Calu3 (cell line): ENCODE results near the gene ABTB2. TPM values are rescaled to one million over a fixed set of nuclear protein-coding genes. Genes with fewer than 3 reads are reported as not detected.

Experiments
- BruUV-seq: library from RNA; stranded (reverse); fragments of 400-500 nt; replicated peaks from 2 replicates; lab custom pipeline; 2021; lab: Mats Ljungman, UMichigan
- CTCF ChIA-PET: fragments of 300-600 bp; sonication (Branson Sonifier 250); formaldehyde crosslinking; loops from one replicate; lab custom pipeline; 2022; ENCODE audit warnings: antibody characterized with exemption; lab: Charles Lee
- DNase-seq: peaks from one replicate; pipeline ENCODE4 v3.0.0; 2022
- H3K27ac Mint-ChIP-seq: one replicate; pipeline ENCODE4 v1.8.0; 2022; ENCODE audit warnings: mixed read lengths; ENCODE audit not compliant: unreplicated experiment
- H3K27me3 Mint-ChIP-seq: one replicate; pipeline ENCODE4 v1.8.0; 2022; ENCODE audit warnings: mixed read lengths; ENCODE audit not compliant: unreplicated experiment
- H3K36me3 Mint-ChIP-seq: one replicate; pipeline ENCODE4 v1.8.0; 2022; ENCODE audit warnings: mild to moderate bottlenecking, moderate library complexity, mixed read lengths; ENCODE audit not compliant: insufficient read depth, unreplicated experiment
- H3K4me1 Mint-ChIP-seq: one replicate; pipeline ENCODE4 v1.8.0; 2022; ENCODE audit warnings: mild to moderate bottlenecking, low read depth, mixed read lengths; ENCODE audit not compliant: unreplicated experiment
- H3K4me3 Mint-ChIP-seq: one replicate; pipeline ENCODE4 v1.8.0; 2022; ENCODE audit warnings: mild to moderate bottlenecking, low read depth, moderate library complexity, mixed read lengths; ENCODE audit not compliant: unreplicated experiment
- H3K9me3 Mint-ChIP-seq: one replicate; pipeline ENCODE4 v1.8.0; 2022; ENCODE audit warnings: low read depth, mixed read lengths; ENCODE audit not compliant: unreplicated experiment
- intact Hi-C: fragments of 100-400 bp; cut with micrococcal nuclease; formaldehyde crosslinking; loops from one replicate; pipeline ENCODE4 v1.10.0; 2022; ENCODE audit not compliant: unreplicated experiment
- total RNA-seq: library from RNA; stranded (reverse); gene quantifications from 2 replicates; pipeline ENCODE4 v1.2.3, GENCODE V29; 2022
- TF ChIP-seq, protein P1 (sequence below): fragments of 200-600 bp; IDR thresholded peaks from one replicate; pipeline ENCODE4 v1.8.0; 2022; ENCODE audit warnings: antibody characterized with exemption; ENCODE audit not compliant: unreplicated experiment

ABTB2 gene
- total RNA-seq, 1 experiment from 2014 or later: 24.8 TPM

DNA sequence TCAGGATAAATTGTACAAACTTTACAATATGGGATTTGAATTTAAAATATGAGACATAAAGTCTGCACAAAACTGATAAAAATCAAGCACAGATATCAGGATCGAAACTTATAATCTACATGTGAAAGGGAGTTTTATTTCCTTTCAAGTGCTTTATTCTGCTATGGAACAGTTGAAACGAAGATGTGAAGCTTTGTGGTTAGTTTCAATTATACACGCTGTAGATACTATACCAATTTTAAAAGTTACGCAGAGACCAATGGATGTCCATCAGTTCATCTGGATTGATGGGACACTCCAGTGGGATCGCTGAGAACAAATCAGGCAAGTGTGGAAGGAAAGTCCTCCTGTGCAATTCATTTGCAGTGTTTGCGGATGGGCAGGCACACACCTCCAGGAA is 46.5 kb upstream of the ABTB2 start:
- intact Hi-C loops: no loop called here
- Mint-ChIP-seq H3K27me3 (peaks cover 13% of the 10 kb centered on the region), H3K4me3 (no peak overlapping the region), H3K36me3 (peaks cover 6% of the 10 kb centered on the region), H3K4me1 (peaks cover 37% of the 10 kb centered on the region), H3K27ac (no peak overlapping the region), H3K9me3 (no peaks in the 10 kb centered on the region)
- DNase-seq: no peak
- TF ChIP-seq, protein P1, sequence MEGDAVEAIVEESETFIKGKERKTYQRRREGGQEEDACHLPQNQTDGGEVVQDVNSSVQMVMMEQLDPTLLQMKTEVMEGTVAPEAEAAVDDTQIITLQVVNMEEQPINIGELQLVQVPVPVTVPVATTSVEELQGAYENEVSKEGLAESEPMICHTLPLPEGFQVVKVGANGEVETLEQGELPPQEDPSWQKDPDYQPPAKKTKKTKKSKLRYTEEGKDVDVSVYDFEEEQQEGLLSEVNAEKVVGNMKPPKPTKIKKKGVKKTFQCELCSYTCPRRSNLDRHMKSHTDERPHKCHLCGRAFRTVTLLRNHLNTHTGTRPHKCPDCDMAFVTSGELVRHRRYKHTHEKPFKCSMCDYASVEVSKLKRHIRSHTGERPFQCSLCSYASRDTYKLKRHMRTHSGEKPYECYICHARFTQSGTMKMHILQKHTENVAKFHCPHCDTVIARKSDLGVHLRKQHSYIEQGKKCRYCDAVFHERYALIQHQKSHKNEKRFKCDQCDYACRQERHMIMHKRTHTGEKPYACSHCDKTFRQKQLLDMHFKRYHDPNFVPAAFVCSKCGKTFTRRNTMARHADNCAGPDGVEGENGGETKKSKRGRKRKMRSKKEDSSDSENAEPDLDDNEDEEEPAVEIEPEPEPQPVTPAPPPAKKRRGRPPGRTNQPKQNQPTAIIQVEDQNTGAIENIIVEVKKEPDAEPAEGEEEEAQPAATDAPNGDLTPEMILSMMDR: no peak
- BruUV-seq: no TSS peak
- CTCF ChIA-PET: no interaction called here

- CTCF ChIA-PET: no interaction called here
- intact Hi-C loops: no loop called here
- Mint-ChIP-seq H3K9me3 (no peaks in the 10 kb centered on the region), H3K4me3 (no peak overlapping the region), H3K4me1 (peaks cover 30% of the 10 kb centered on the region), H3K27ac (no peak overlapping the region), H3K36me3 (peaks cover 6% of the 10 kb centered on the region), H3K27me3 (peaks cover 13% of the 10 kb centered on the region)
- no TSS peak for BruUV-seq
- TF ChIP-seq, protein P1: no peak
- no peak for DNase-seq
Measured at GRCh38 chr11:34403431-34403830, 45.6 kb upstream of the ABTB2 start.

DNA sequence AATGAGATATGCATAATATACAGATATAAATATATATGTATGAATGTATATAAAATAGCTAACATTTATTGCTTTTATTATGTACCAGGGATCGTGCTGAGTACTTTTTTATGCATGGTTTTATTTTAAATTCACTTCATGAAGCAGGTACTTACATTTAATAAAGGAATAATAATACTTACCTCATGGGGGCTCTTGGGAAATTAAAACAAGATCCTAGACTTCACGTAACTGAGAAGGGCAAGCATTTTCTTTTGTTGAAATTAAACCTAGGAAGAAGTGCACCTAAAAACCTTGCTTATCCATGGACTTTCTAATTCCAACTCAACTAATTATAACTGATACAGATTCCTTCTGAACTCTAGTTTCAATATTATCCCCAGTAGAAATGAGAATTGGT is 40.0 kb upstream of the ABTB2 start:
- peaks cover 14% of the 10 kb centered on the region for H3K4me1 Mint-ChIP-seq
- CTCF ChIA-PET: no interaction called here

DNA sequence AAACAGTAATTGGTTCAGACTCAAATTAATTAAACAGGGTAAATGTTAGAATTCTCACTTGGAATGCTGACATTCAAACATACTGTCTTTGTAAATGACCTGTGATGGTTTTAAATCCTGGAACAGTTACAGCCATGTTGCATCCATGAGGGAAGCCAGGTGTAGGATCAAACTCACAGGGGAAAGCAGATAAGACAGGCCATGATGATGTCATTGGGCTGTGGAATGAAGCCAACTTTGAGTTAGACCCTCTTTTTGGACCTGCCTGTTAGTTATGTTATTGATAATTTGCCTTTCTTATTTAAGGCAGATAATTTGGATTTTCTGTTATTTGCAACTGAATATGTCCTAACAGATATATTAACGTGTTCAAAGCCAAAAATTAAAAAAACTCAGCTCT is 39.3 kb upstream of the ABTB2 start:
- Mint-ChIP-seq H3K36me3 (no peaks in the 10 kb centered on the region), H3K9me3 (peaks cover 11% of the 10 kb centered on the region), H3K27me3 (no peaks in the 10 kb centered on the region), H3K4me3 (no peak overlapping the region), H3K4me1 (peaks cover 14% of the 10 kb centered on the region), H3K27ac (no peak overlapping the region)
- intact Hi-C loops: no loop called here
- CTCF ChIA-PET: no interaction called here
- no TSS peak for BruUV-seq
- DNase-seq: no peak
- TF ChIP-seq, protein P1: no peak

More for the DNA sequence above, 40.0 kb upstream of the ABTB2 start:
- TF ChIP-seq, protein P1: no peak
- DNase-seq: no peak
- Mint-ChIP-seq H3K27ac (no peak overlapping the region), H3K27me3 (no peaks in the 10 kb centered on the region), H3K4me3 (no peak overlapping the region), H3K36me3 (no peaks in the 10 kb centered on the region), H3K9me3 (peaks cover 7% of the 10 kb centered on the region)
- BruUV-seq: no TSS peak
- intact Hi-C loops: no loop called here
